ENCODE measurements around the gene CGB5.

DNA sequence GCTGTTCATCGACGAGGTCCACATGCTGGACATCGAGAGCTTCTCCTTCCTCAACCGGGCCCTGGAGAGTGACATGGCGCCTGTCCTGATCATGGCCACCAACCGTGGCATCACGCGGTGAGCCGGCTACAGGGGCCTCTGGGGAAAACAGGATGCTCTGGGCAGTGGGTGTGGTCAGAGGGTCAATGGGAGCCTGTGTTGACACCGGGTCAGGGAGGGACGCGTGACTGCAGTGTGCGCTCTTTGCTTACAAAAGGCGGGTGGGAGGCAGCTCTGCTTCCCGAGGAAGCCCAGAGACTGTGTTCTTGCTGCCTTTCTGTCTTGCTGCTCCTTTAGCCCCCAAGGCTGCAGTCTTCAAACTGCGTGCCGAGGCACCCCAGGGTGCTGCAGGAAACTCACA lies 32.5 kb upstream of the CGB5 start:
- TF ChIP-seq, protein P1, sequence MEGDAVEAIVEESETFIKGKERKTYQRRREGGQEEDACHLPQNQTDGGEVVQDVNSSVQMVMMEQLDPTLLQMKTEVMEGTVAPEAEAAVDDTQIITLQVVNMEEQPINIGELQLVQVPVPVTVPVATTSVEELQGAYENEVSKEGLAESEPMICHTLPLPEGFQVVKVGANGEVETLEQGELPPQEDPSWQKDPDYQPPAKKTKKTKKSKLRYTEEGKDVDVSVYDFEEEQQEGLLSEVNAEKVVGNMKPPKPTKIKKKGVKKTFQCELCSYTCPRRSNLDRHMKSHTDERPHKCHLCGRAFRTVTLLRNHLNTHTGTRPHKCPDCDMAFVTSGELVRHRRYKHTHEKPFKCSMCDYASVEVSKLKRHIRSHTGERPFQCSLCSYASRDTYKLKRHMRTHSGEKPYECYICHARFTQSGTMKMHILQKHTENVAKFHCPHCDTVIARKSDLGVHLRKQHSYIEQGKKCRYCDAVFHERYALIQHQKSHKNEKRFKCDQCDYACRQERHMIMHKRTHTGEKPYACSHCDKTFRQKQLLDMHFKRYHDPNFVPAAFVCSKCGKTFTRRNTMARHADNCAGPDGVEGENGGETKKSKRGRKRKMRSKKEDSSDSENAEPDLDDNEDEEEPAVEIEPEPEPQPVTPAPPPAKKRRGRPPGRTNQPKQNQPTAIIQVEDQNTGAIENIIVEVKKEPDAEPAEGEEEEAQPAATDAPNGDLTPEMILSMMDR (IDR thresholded peaks at IDR 0.05): no peak
- no peak for TF ChIP-seq SIN3A (IDR thresholded peaks at IDR 0.05; ENCODE audit: borderline replicate concordance, insufficient read depth, low read depth, low read length)
- TF ChIP-seq POLR2AphosphoS5 (IDR thresholded peaks at IDR 0.05; ENCODE audit: low read depth, low read length): no peak
- TF ChIP-seq, protein P2, sequence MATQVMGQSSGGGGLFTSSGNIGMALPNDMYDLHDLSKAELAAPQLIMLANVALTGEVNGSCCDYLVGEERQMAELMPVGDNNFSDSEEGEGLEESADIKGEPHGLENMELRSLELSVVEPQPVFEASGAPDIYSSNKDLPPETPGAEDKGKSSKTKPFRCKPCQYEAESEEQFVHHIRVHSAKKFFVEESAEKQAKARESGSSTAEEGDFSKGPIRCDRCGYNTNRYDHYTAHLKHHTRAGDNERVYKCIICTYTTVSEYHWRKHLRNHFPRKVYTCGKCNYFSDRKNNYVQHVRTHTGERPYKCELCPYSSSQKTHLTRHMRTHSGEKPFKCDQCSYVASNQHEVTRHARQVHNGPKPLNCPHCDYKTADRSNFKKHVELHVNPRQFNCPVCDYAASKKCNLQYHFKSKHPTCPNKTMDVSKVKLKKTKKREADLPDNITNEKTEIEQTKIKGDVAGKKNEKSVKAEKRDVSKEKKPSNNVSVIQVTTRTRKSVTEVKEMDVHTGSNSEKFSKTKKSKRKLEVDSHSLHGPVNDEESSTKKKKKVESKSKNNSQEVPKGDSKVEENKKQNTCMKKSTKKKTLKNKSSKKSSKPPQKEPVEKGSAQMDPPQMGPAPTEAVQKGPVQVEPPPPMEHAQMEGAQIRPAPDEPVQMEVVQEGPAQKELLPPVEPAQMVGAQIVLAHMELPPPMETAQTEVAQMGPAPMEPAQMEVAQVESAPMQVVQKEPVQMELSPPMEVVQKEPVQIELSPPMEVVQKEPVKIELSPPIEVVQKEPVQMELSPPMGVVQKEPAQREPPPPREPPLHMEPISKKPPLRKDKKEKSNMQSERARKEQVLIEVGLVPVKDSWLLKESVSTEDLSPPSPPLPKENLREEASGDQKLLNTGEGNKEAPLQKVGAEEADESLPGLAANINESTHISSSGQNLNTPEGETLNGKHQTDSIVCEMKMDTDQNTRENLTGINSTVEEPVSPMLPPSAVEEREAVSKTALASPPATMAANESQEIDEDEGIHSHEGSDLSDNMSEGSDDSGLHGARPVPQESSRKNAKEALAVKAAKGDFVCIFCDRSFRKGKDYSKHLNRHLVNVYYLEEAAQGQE (IDR thresholded peaks at IDR 0.05; ENCODE audit: insufficient read depth in 1 of 2, low read depth in 2 of 2, low read length in 1 of 2): no peak

Data from Panc1 (cell line).